LHCN-M2 (cell line): Measurements from ENCODE around the gene TDRD3. TPM values are rescaled to one million over a fixed set of nuclear protein-coding genes. Genes with fewer than 3 reads are reported as not detected.

Source experiments
- total RNA-seq: library from RNA; depleted of rRNA; stranded (reverse); fragments of >200 nt; gene quantifications from 2 replicates; pipeline ENCODE4 v1.2.3, GENCODE V29; 2014; rRNA removed

Gene TDRD3
- total RNA-seq, 1 experiment from 2014 or later: 14.2 TPM

Other genes with a start within 250 kb of the TDRD3 start
- 30.2 and 33.6 TPM in 2 replicates for gene DIAPH3, start 233.3 kb upstream of the TDRD3 start, total RNA-seq